ENCODE data around the gene AMH. TPM values are rescaled to one million over a fixed set of nuclear protein-coding genes. Genes with fewer than 3 reads are reported as not detected.

AMH gene
- total and polyA plus RNA-seq, 2 experiments from 2014 or later: 1.9 to 6.8 TPM

DNA sequence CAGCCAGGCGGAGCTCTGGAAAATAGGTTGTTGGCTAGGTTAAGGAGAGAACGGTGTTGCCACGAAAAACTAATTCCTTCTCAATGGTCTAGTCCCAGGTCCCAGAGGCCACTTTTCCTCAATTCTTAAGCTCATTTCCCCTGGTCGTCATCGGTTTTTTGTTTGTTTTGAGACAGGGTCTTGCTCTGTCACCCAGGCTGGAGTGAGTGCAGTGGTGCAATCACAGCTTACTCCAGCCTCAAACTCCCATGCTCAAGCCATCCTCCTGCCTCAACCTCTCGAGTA, 11.3 kb upstream of the AMH start:
- H3K36me3 ChIP-seq (ENCODE audit: insufficient read depth): no peaks in the 10 kb centered on the region
- DNase-seq (ENCODE audit: low spot score) (no peak), ATAC-seq (no peak)
- H3K4me3 ChIP-seq: peak overlapping the region; percentile 96
- H3K27ac ChIP-seq (ENCODE audit: low read depth): no peak overlapping the region
- TF ChIP-seq, protein P1, sequence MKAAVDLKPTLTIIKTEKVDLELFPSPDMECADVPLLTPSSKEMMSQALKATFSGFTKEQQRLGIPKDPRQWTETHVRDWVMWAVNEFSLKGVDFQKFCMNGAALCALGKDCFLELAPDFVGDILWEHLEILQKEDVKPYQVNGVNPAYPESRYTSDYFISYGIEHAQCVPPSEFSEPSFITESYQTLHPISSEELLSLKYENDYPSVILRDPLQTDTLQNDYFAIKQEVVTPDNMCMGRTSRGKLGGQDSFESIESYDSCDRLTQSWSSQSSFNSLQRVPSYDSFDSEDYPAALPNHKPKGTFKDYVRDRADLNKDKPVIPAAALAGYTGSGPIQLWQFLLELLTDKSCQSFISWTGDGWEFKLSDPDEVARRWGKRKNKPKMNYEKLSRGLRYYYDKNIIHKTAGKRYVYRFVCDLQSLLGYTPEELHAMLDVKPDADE (IDR thresholded peaks at IDR 0.05): no peak
- TF ChIP-seq, protein P2, sequence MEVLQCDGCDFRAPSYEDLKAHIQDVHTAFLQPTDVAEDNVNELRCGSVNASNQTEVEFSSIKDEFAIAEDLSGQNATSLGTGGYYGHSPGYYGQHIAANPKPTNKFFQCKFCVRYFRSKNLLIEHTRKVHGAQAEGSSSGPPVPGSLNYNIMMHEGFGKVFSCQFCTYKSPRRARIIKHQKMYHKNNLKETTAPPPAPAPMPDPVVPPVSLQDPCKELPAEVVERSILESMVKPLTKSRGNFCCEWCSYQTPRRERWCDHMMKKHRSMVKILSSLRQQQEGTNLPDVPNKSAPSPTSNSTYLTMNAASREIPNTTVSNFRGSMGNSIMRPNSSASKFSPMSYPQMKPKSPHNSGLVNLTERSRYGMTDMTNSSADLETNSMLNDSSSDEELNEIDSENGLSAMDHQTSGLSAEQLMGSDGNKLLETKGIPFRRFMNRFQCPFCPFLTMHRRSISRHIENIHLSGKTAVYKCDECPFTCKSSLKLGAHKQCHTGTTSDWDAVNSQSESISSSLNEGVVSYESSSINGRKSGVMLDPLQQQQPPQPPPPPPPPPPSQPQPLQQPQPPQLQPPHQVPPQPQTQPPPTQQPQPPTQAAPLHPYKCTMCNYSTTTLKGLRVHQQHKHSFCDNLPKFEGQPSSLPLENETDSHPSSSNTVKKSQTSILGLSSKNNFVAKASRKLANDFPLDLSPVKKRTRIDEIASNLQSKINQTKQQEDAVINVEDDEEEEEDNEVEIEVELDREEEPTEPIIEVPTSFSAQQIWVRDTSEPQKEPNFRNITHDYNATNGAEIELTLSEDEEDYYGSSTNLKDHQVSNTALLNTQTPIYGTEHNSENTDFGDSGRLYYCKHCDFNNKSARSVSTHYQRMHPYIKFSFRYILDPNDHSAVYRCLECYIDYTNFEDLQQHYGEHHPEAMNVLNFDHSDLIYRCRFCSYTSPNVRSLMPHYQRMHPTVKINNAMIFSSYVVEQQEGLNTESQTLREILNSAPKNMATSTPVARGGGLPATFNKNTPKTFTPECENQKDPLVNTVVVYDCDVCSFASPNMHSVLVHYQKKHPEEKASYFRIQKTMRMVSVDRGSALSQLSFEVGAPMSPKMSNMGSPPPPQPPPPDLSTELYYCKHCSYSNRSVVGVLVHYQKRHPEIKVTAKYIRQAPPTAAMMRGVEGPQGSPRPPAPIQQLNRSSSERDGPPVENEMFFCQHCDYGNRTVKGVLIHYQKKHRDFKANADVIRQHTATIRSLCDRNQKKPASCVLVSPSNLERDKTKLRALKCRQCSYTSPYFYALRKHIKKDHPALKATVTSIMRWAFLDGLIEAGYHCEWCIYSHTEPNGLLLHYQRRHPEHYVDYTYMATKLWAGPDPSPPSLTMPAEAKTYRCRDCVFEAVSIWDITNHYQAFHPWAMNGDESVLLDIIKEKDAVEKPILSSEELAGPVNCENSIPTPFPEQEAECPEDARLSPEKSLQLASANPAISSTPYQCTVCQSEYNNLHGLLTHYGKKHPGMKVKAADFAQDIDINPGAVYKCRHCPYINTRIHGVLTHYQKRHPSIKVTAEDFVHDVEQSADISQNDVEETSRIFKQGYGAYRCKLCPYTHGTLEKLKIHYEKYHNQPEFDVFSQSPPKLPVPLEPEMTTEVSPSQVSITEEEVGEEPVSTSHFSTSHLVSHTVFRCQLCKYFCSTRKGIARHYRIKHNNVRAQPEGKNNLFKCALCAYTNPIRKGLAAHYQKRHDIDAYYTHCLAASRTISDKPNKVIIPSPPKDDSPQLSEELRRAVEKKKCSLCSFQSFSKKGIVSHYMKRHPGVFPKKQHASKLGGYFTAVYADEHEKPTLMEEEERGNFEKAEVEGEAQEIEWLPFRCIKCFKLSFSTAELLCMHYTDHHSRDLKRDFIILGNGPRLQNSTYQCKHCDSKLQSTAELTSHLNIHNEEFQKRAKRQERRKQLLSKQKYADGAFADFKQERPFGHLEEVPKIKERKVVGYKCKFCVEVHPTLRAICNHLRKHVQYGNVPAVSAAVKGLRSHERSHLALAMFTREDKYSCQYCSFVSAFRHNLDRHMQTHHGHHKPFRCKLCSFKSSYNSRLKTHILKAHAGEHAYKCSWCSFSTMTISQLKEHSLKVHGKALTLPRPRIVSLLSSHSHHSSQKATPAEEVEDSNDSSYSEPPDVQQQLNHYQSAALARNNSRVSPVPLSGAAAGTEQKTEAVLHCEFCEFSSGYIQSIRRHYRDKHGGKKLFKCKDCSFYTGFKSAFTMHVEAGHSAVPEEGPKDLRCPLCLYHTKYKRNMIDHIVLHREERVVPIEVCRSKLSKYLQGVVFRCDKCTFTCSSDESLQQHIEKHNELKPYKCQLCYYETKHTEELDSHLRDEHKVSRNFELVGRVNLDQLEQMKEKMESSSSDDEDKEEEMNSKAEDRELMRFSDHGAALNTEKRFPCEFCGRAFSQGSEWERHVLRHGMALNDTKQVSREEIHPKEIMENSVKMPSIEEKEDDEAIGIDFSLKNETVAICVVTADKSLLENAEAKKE (CRISPR knock-in tag; IDR thresholded peaks at IDR 0.05): no peak
- TF ChIP-seq ZNF331 (CRISPR knock-in tag; IDR thresholded peaks at IDR 0.05; ENCODE audit: low read depth) (no peak), STAT1 (IDR thresholded peaks at IDR 0.05; ENCODE audit: unreplicated experiment) (no peak), EZH2 (IDR thresholded peaks at IDR 0.05; ENCODE audit: low read depth, unreplicated experiment) (no peak), JUNB (IDR thresholded peaks at IDR 0.05; ENCODE audit: unreplicated experiment) (no peak), POLR2AphosphoS5 (IDR thresholded peaks at IDR 0.05; ENCODE audit: low read depth) (no peak)
- Mint-ChIP-seq H3K9me3 (peaks cover 15% of the 10 kb centered on the region; the same call in 2 of the 3 replicates), H3K27ac (peak overlapping the region; percentile 90; the same call in 1 of the 2 replicates), H3K4me3 (peak overlapping the region; percentile 98), H3K27me3 (ENCODE audit: insufficient read depth, low read depth, poor library complexity) (peaks cover 19% of the 10 kb centered on the region), H3K36me3 (ENCODE audit: low read depth) (peaks cover 48% of the 10 kb centered on the region), H3K4me1 (peaks cover 45% of the 10 kb centered on the region)
- no peaks in the 10 kb centered on the region for H3K9me2 ChIP-seq (ENCODE audit: insufficient read depth)
- H3K4me2 ChIP-seq: peak overlapping the region; percentile 97
- H3K4me1 ChIP-seq (ENCODE audit: insufficient read depth): peaks cover 32% of the 10 kb centered on the region
- H3K79me2 ChIP-seq (replicated peaks; ENCODE audit: insufficient read depth): peaks cover 80% of the 10 kb centered on the region
- peaks cover 23% of the 10 kb centered on the region; the same call in 1 of the 2 replicates for H3F3A ChIP-seq (replicated peaks; ENCODE audit: low read depth)
- peaks cover 45% of the 10 kb centered on the region for H4K20me1 ChIP-seq (replicated peaks; ENCODE audit: insufficient read depth)
- no peaks in the 10 kb centered on the region for H3K27me3 ChIP-seq (ENCODE audit: insufficient read depth)
- H2AFZ ChIP-seq: no peak overlapping the region

Data from GM23338 (cell line).